ENCODE results near the gene STARD13. TPM values are rescaled to one million over a fixed set of nuclear protein-coding genes. Genes with fewer than 3 reads are reported as not detected.

STARD13 gene
- total RNA-seq, 2 donors from 2014 or later = 18.9 to 29.7 TPM

DNA sequence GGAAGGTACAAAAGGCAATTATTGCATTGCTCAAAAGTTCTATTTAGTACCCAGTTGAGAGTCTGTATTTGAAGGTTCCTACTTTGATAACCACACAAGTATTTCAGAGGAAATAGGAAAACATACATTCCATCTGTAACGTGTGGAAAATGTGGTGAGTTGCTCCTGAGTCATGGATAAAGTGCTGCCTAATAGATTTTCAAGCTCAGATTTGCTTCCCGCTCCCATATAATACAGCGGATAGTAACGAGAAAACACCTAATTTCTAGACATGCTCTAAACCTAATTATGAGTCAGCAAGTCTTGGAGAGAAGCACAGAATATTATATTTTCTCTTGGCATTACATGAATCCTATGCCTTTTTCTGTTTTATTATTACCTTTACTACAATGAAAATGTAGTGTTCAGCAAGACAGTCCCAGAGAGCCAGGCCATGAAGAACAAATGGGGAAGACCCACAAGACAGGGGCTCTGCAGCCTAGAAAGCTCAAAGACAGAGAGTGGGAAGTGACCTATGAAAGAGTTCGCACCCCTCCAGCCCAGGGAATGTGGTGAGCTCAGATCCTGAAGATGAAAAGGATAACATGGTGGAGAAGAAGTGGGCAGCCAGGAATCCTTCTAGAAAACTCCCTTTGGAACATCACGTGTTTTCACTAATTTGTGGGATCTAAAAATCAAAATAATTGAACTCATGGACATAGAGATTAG lies 116.1 kb downstream of the STARD13 start:
- Histone ChIP-seq H3K4me3 (no peak overlapping the region), H3K4me1 (peaks cover 11% of the 10 kb centered on the region), H3K27me3 (no peaks in the 10 kb centered on the region), H3K27ac (peak overlapping the region in 1 of 4 donors; percentile 9), H3K36me3 (replicated peaks in 1 of 2; ENCODE audit: insufficient read depth in 1 of 2, low read depth in 2 of 2) (no peaks in the 10 kb centered on the region), H3K9me3 (no peaks in the 10 kb centered on the region)
- intact Hi-C loops (cut with DNase I) = no loop called here
- no peak for ATAC-seq
- DNase-seq = no peak
- TF ChIP-seq POLR2A (IDR thresholded peaks at IDR 0.05) = no peak
- TF ChIP-seq, protein P1, sequence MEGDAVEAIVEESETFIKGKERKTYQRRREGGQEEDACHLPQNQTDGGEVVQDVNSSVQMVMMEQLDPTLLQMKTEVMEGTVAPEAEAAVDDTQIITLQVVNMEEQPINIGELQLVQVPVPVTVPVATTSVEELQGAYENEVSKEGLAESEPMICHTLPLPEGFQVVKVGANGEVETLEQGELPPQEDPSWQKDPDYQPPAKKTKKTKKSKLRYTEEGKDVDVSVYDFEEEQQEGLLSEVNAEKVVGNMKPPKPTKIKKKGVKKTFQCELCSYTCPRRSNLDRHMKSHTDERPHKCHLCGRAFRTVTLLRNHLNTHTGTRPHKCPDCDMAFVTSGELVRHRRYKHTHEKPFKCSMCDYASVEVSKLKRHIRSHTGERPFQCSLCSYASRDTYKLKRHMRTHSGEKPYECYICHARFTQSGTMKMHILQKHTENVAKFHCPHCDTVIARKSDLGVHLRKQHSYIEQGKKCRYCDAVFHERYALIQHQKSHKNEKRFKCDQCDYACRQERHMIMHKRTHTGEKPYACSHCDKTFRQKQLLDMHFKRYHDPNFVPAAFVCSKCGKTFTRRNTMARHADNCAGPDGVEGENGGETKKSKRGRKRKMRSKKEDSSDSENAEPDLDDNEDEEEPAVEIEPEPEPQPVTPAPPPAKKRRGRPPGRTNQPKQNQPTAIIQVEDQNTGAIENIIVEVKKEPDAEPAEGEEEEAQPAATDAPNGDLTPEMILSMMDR (IDR thresholded peaks at IDR 0.05) = no peak
- 89 to 91% methylated on average over 6 of the region's 6 CpGs for WGBS, 2 donors

DNA sequence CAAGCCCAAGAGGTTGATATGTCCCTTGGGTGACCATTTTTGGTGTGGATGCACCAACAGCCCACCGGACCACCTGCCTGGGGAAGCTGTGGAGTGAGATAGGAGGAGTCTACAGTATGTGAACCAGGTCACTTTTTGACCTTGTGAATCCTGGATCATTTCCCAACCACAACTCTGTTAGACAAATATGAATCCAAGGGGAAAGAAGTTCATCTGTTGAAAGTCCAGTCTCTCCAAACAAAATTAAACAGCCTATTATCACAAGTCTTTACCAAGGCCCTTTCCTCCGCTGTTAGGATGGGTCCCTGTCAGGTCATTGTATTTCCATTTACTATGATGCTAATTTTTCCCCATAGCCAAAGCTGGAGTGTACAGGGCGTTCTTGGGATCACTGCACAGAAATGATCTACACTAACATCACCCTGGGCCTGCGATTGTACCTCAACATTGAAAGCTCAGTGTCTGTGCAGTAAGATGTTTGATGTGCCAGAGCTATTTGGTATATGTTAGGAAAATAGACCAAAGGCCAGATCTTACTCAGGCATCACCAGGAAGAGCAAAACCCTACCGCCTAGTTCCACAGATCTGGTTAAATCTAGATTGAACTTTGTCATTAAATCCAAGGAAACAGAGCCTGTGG lies 117.1 kb downstream of the STARD13 start:
- no peaks in the 10 kb centered on the region for H3K27me3 ChIP-seq
- peaks cover 11% of the 10 kb centered on the region for H3K4me1 ChIP-seq
- H3K36me3 ChIP-seq (replicated peaks in 1 of 2; ENCODE audit: insufficient read depth in 1 of 2, low read depth in 2 of 2) = no peaks in the 10 kb centered on the region
- intact Hi-C loops (cut with DNase I) = no loop called here
- no peak overlapping the region for H3K4me3 ChIP-seq
- no peaks in the 10 kb centered on the region for H3K9me3 ChIP-seq
- peak overlapping the region in 1 of 4 donors; percentile 9 for H3K27ac ChIP-seq
- TF ChIP-seq, protein P1 (IDR thresholded peaks at IDR 0.05) = no peak
- TF ChIP-seq POLR2A (IDR thresholded peaks at IDR 0.05) = no peak
- DNase-seq (no peak), ATAC-seq (no peak)
- 68 to 80% methylated on average over 5 of the region's 5 CpGs for WGBS, 2 donors

DNA sequence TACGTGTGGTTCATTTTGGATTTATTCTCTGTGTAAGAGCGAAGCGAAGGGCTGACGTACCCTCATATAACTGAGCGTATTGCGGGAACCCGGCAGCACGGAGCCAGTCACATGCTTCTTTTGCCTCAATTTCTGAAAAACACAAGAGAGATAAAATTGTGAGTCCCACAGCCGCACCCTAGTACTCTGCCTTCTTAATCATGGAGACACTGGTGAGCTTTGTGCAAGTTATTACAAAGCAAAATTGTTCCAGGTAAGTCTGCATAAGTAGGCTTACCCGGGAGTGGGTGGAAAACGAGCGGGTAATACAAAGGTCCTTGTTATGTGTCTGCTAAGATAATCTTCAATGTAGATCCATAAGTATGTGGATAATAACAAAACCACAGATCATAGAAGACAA lies 118.1 kb downstream of the STARD13 start:
- ATAC-seq = no peak
- DNase-seq = no peak
- Histone ChIP-seq H3K36me3 (replicated peaks in 1 of 2; ENCODE audit: insufficient read depth in 1 of 2, low read depth in 2 of 2) (no peaks in the 10 kb centered on the region), H3K4me3 (no peak overlapping the region), H3K9me3 (peaks cover 0 to 4% (median 0%) of the 10 kb centered on the region in 3 donors), H3K27ac (no peak overlapping the region), H3K27me3 (no peaks in the 10 kb centered on the region), H3K4me1 (peaks cover 11% of the 10 kb centered on the region)
- TF ChIP-seq, protein P1 (IDR thresholded peaks at IDR 0.05) = no peak
- no peak for TF ChIP-seq POLR2A (IDR thresholded peaks at IDR 0.05)
- 93 to 95% methylated on average over 12 of the region's 12 CpGs for WGBS, 2 donors
- intact Hi-C loops (cut with DNase I) = no loop called here

DNA sequence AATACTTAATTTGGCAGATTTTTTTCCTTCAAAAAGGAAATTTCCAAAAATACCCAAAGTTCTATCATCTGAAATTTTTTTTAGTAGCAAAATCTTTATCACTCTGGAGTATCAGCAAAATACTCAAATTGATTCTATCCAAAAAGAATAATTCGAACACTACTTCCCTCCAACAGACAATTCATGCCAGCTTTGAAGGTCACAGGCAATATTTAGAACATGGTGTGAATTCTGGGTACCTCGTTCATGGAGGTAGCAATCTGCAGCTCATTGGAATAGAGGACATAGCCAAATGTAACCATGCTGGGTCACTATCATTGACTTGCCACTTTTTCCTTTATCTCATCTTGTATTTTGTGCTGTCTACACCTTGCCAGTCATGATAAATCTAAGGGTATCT lies 119.8 kb downstream of the STARD13 start:
- DNase-seq (no peak), ATAC-seq (no peak)
- Histone ChIP-seq H3K36me3 (replicated peaks in 1 of 2; ENCODE audit: insufficient read depth in 1 of 2, low read depth in 2 of 2) (peaks cover 0 to 2% of the 10 kb centered on the region in 2 donors), H3K27ac (no peak overlapping the region), H3K9me3 (peaks cover 0 to 4% (median 0%) of the 10 kb centered on the region in 3 donors), H3K4me1 (peaks cover 11% of the 10 kb centered on the region), H3K27me3 (no peaks in the 10 kb centered on the region), H3K4me3 (no peak overlapping the region)
- TF ChIP-seq POLR2A (IDR thresholded peaks at IDR 0.05) = no peak
- TF ChIP-seq, protein P1 (IDR thresholded peaks at IDR 0.05) = no peak
- WGBS, 2 donors = 90 to 91% methylated on average over 2 of the region's 2 CpGs
- intact Hi-C loops (cut with DNase I) = no loop called here
